Ishikawa (cell line): ENCODE measurements around the gene AHSG.

Source experiments
- CEBPB ChIP-seq: IDR thresholded peaks from 2 replicates; pipeline ENCODE4 v1.6.1; 2012
- CREB1 ChIP-seq: IDR thresholded peaks from 2 replicates; pipeline ENCODE4 v1.6.1; 2012; ENCODE audit warnings: low read depth
- EP300 ChIP-seq: IDR thresholded peaks from 2 replicates; pipeline ENCODE4 v1.6.1; 2012; ENCODE audit warnings: borderline replicate concordance
- NFIC ChIP-seq: IDR thresholded peaks from 2 replicates; pipeline ENCODE4 v1.6.1; 2012
- RAD21 ChIP-seq: IDR thresholded peaks from 2 replicates; pipeline ENCODE4 v1.6.1; 2012; ENCODE audit warnings: low read depth
- REST ChIP-seq: IDR thresholded peaks from 2 replicates; pipeline ENCODE4 v1.6.1; 2012; ENCODE audit warnings: low read depth, mild to moderate bottlenecking
- TAF1 ChIP-seq: IDR thresholded peaks from 2 replicates; pipeline ENCODE4 v1.6.1; 2012; ENCODE audit warnings: low read depth, mild to moderate bottlenecking
- TCF12 ChIP-seq: IDR thresholded peaks from 2 replicates; pipeline ENCODE4 v1.6.1; 2012; ENCODE audit warnings: low read depth
- YY1 ChIP-seq: IDR thresholded peaks from 2 replicates; pipeline ENCODE4 v1.6.1; 2012; ENCODE audit warnings: low read depth
- ZBTB7A ChIP-seq: IDR thresholded peaks from 2 replicates; pipeline ENCODE4 v1.6.1; 2012; ENCODE audit warnings: low read depth

- TF ChIP-seq RAD21 = no peak
- TF ChIP-seq TCF12 = no peak
- no peak for TF ChIP-seq TAF1
- TF ChIP-seq YY1 = no peak
- TF ChIP-seq CEBPB = no peak
- TF ChIP-seq NFIC = no peak
- no peak for TF ChIP-seq REST
- no peak for TF ChIP-seq EP300
- TF ChIP-seq ZBTB7A = no peak
- no peak for TF ChIP-seq CREB1
Observed at GRCh38 chr3:186646106-186646505, 33.2 kb downstream of the AHSG start.
